ENCODE data around the gene RNF39.
"Not testable (repeated sequence)": the region's sequence is repeated elsewhere in the genome, so short reads cannot be mapped to it uniquely, and the experiment has no call there.

Gene RNF39

GRCh38 chr6:30037182-30037788 lies 38.3 kb downstream of the RNF39 start:
- TF ChIP-seq CTCF (IDR thresholded peaks at IDR 0.05), result no peak

GRCh38 chr6:30035784-30036183 lies 39.8 kb downstream of the RNF39 start:
- Histone ChIP-seq H3K27ac (no peak overlapping the region), H3K4me3 (ENCODE audit: low read depth in 1 of 2, low read length in 1 of 2) (no peak overlapping the region), H3K36me3 (no peaks in the 10 kb centered on the region), H3K4me1 (ENCODE audit: control insufficient read depth in 1 of 2, insufficient read depth in 1 of 2, low read depth in 1 of 2, low read length in 1 of 2) (peaks cover 10 to 22% of the 10 kb centered on the region in 2 experiments), H3K27me3 (no peaks in the 10 kb centered on the region), H3K9me3 (no peaks in the 10 kb centered on the region)
- TF ChIP-seq CTCF (IDR thresholded peaks at IDR 0.05), result no peak

More at GRCh38 chr6:30037182-30037788, 38.3 kb downstream of the RNF39 start:
- H3K4me3 ChIP-seq (ENCODE audit: low read depth in 1 of 2, low read length in 1 of 2), result no peak overlapping the region
- no peaks in the 10 kb centered on the region for H3K36me3 ChIP-seq
- H3K4me1 ChIP-seq (ENCODE audit: control insufficient read depth in 1 of 2, insufficient read depth in 1 of 2, low read depth in 1 of 2, low read length in 1 of 2), result peaks cover 10 to 22% of the 10 kb centered on the region in 2 experiments
- no peaks in the 10 kb centered on the region for H3K27me3 ChIP-seq
- H3K9me3 ChIP-seq, result no peaks in the 10 kb centered on the region
- no peak overlapping the region for H3K27ac ChIP-seq

- not testable (repeated sequence) for H3K36me3 ChIP-seq; H3K4me3 ChIP-seq (ENCODE audit: low read depth in 1 of 2, low read length in 1 of 2); H3K27me3 ChIP-seq; H3K9me3 ChIP-seq
- Histone ChIP-seq H3K4me1 (ENCODE audit: control insufficient read depth in 1 of 2, insufficient read depth in 1 of 2, low read depth in 1 of 2, low read length in 1 of 2) (peaks cover 10 to 22% of the 10 kb centered on the region in 2 experiments), H3K27ac (peak overlapping the region; percentile 7)
Observed at GRCh38 chr6:30033440-30033839, 42.1 kb downstream of the RNF39 start.

- H3K9me3 ChIP-seq, result no peaks in the 10 kb centered on the region
- peaks cover 10 to 22% of the 10 kb centered on the region in 2 experiments for H3K4me1 ChIP-seq (ENCODE audit: control insufficient read depth in 1 of 2, insufficient read depth in 1 of 2, low read depth in 1 of 2, low read length in 1 of 2)
- H3K36me3 ChIP-seq, result no peaks in the 10 kb centered on the region
- no peaks in the 10 kb centered on the region for H3K27me3 ChIP-seq
- no peak for TF ChIP-seq CTCF (IDR thresholded peaks at IDR 0.05)
- no peak overlapping the region for H3K27ac ChIP-seq
- H3K4me3 ChIP-seq (ENCODE audit: low read depth in 1 of 2, low read length in 1 of 2), result no peak overlapping the region
Observed at GRCh38 chr6:30031381-30031780, 44.2 kb downstream of the RNF39 start.

GRCh38 chr6:30029588-30029987 lies 46.0 kb downstream of the RNF39 start:
- Histone ChIP-seq H3K4me3 (ENCODE audit: low read depth in 1 of 2, low read length in 1 of 2) (no peak overlapping the region), H3K36me3 (no peaks in the 10 kb centered on the region), H3K4me1 (ENCODE audit: control insufficient read depth in 1 of 2, insufficient read depth in 1 of 2, low read depth in 1 of 2, low read length in 1 of 2) (peaks cover 10 to 12% of the 10 kb centered on the region in 2 experiments), H3K27ac (no peak overlapping the region), H3K9me3 (no peaks in the 10 kb centered on the region), H3K27me3 (no peaks in the 10 kb centered on the region)
- no peak for TF ChIP-seq CTCF (IDR thresholded peaks at IDR 0.05)

- Histone ChIP-seq H3K27ac (no peak overlapping the region), H3K4me1 (ENCODE audit: control insufficient read depth in 1 of 2, insufficient read depth in 1 of 2, low read depth in 1 of 2, low read length in 1 of 2) (no peaks in the 10 kb centered on the region), H3K9me3 (no peaks in the 10 kb centered on the region), H3K36me3 (no peaks in the 10 kb centered on the region), H3K27me3 (no peaks in the 10 kb centered on the region), H3K4me3 (ENCODE audit: low read depth in 1 of 2, low read length in 1 of 2) (no peak overlapping the region)
- TF ChIP-seq CTCF (IDR thresholded peaks at IDR 0.05), result no peak
Observed at GRCh38 chr6:30025186-30025585, 50.4 kb downstream of the RNF39 start.

GRCh38 chr6:30022712-30023111 lies 52.9 kb downstream of the RNF39 start:
- not testable (repeated sequence) for H3K4me1 ChIP-seq (ENCODE audit: control insufficient read depth in 1 of 2, insufficient read depth in 1 of 2, low read depth in 1 of 2, low read length in 1 of 2)

More at GRCh38 chr6:30022712-30023111, 52.9 kb downstream of the RNF39 start:
- not testable (repeated sequence) for H3K27me3 ChIP-seq; H3K4me3 ChIP-seq (ENCODE audit: low read depth in 1 of 2, low read length in 1 of 2); H3K9me3 ChIP-seq; H3K27ac ChIP-seq; H3K36me3 ChIP-seq
